Chondrocyte (in vitro differentiated cells): ENCODE data around the gene PHACTR1. TPM values are rescaled to one million over a fixed set of nuclear protein-coding genes. Genes with fewer than 3 reads are reported as not detected.

ENCODE experiments used
- DNase-seq: peaks from one replicate; pipeline ENCODE4 v3.0.0; 2021; ENCODE audit warnings: mixed read lengths, low spot score
- H3K27ac Mint-ChIP-seq: one replicate; pipeline ENCODE4 v1.8.0; 2021; ENCODE audit warnings: mild to moderate bottlenecking, moderate library complexity, mixed read lengths; ENCODE audit not compliant: unreplicated experiment
- H3K27me3 Mint-ChIP-seq: 2 replicates; pipeline ENCODE4 v1.8.0; 2021; ENCODE audit warnings: low read depth, mixed read lengths
- H3K36me3 Mint-ChIP-seq: 2 replicates; pipeline ENCODE4 v1.8.0; 2021; ENCODE audit warnings: low read depth, mixed read lengths
- H3K4me1 Mint-ChIP-seq: 2 replicates; pipeline ENCODE4 v1.8.0; 2021; ENCODE audit warnings: low read depth, mild to moderate bottlenecking, mixed read lengths
- H3K4me3 Mint-ChIP-seq: one replicate; pipeline ENCODE4 v1.8.0; 2021; ENCODE audit warnings: mild to moderate bottlenecking, moderate library complexity, mixed read lengths; ENCODE audit not compliant: unreplicated experiment
- H3K9me3 Mint-ChIP-seq: 2 replicates; pipeline ENCODE4 v1.8.0; 2021; ENCODE audit warnings: low read depth, mixed read lengths
- CTCF ChIP-seq: fragments of 200-600 bp; sonication (generic); IDR thresholded peaks from 2 replicates; pipeline ENCODE4 v1.5.0; 2021; ENCODE audit warnings: antibody characterized with exemption, mild to moderate bottlenecking, moderate library complexity
- total RNA-seq: library from RNA; stranded (reverse); gene quantifications from 3 replicates; pipeline ENCODE4 v1.2.1, GENCODE V29; 2021

Gene PHACTR1
- total RNA-seq, 1 donor from 2014 or later, result 2.1 TPM

GRCh38 chr6:12779772-12780171, 63.2 kb downstream of the PHACTR1 start:
- H3K36me3 Mint-ChIP-seq, result no peaks in the 10 kb centered on the region
- H3K27me3 Mint-ChIP-seq, result peaks cover 14% of the 10 kb centered on the region
- no peak for TF ChIP-seq CTCF
- no peak overlapping the region for H3K4me3 Mint-ChIP-seq
- no peak for DNase-seq
- no peaks in the 10 kb centered on the region for H3K9me3 Mint-ChIP-seq
- no peaks in the 10 kb centered on the region for H3K4me1 Mint-ChIP-seq
- H3K27ac Mint-ChIP-seq, result no peak overlapping the region

- Mint-ChIP-seq H3K27ac (no peak overlapping the region), H3K27me3 (peaks cover 14% of the 10 kb centered on the region), H3K4me1 (no peaks in the 10 kb centered on the region), H3K4me3 (no peak overlapping the region), H3K36me3 (no peaks in the 10 kb centered on the region), H3K9me3 (no peaks in the 10 kb centered on the region)
- no peak for TF ChIP-seq CTCF
- no peak for DNase-seq
These were observed 65.6 kb downstream of the PHACTR1 start for GRCh38 chr6:12782136-12782535.

- no peak for TF ChIP-seq CTCF
- H3K4me3 Mint-ChIP-seq, result no peak overlapping the region
- no peaks in the 10 kb centered on the region for H3K36me3 Mint-ChIP-seq
- no peak overlapping the region for H3K27ac Mint-ChIP-seq
- no peaks in the 10 kb centered on the region for H3K4me1 Mint-ChIP-seq
- peaks cover 13% of the 10 kb centered on the region for H3K27me3 Mint-ChIP-seq
- H3K9me3 Mint-ChIP-seq, result no peaks in the 10 kb centered on the region
- DNase-seq, result no peak
These were observed 68.7 kb downstream of the PHACTR1 start for GRCh38 chr6:12785301-12785700.

GRCh38 chr6:12785921-12786320, 69.4 kb downstream of the PHACTR1 start:
- no peaks in the 10 kb centered on the region for H3K4me1 Mint-ChIP-seq
- no peak overlapping the region for H3K4me3 Mint-ChIP-seq
- TF ChIP-seq CTCF, result no peak
- no peak for DNase-seq
- H3K9me3 Mint-ChIP-seq, result no peaks in the 10 kb centered on the region
- peaks cover 7% of the 10 kb centered on the region for H3K27me3 Mint-ChIP-seq
- H3K27ac Mint-ChIP-seq, result no peak overlapping the region
- H3K36me3 Mint-ChIP-seq, result no peaks in the 10 kb centered on the region

GRCh38 chr6:12791371-12791770, 74.8 kb downstream of the PHACTR1 start:
- no peak overlapping the region for H3K4me3 Mint-ChIP-seq
- DNase-seq, result no peak
- no peaks in the 10 kb centered on the region for H3K9me3 Mint-ChIP-seq
- TF ChIP-seq CTCF, result no peak
- H3K27me3 Mint-ChIP-seq, result peaks cover 3% of the 10 kb centered on the region
- no peaks in the 10 kb centered on the region for H3K36me3 Mint-ChIP-seq
- no peaks in the 10 kb centered on the region for H3K4me1 Mint-ChIP-seq
- no peak overlapping the region for H3K27ac Mint-ChIP-seq
